ENCODE measurements around the gene TIMMDC1. TPM values are rescaled to one million over a fixed set of nuclear protein-coding genes. Genes with fewer than 3 reads are reported as not detected.
A peak's percentile ranks its signal among the peaks of the same experiment; 100 is the strongest.

Gene TIMMDC1
- total and polyA plus RNA-seq, 9 of the 15 experiments (the other 6 are each of a cell fraction or from before 2014, with no cell fraction given): 62.1 to 226 (median 86.6) TPM

GRCh38 chr3:119498186-119499011 is at the start of gene TIMMDC1 (continued):
- no peak for TF ChIP-seq REST (IDR thresholded peaks at IDR 0.05; ENCODE audit: borderline replicate concordance)
- TF ChIP-seq REST (CRISPR knock-in tag; IDR thresholded peaks at IDR 0.05; ENCODE audit: low read depth): no peak
- no peak for TF ChIP-seq ZBTB8A (IDR thresholded peaks at IDR 0.05; ENCODE audit: partially characterized antibody)
- TF ChIP-seq PHB2 (IDR thresholded peaks at IDR 0.05; ENCODE audit: low read depth): no peak
- TF ChIP-seq ZFPM2 (CRISPR knock-in tag; IDR thresholded peaks at IDR 0.05): no peak
- TF ChIP-seq RBM14 (IDR thresholded peaks at IDR 0.05; ENCODE audit: borderline replicate concordance, insufficient read depth, low read depth, low read length): no peak
- no peak for TF ChIP-seq MECOM (CRISPR knock-in tag; IDR thresholded peaks at IDR 0.05)
- TF ChIP-seq BRD4 (IDR thresholded peaks at IDR 0.05): no peak
- TF ChIP-seq E2F6 (IDR thresholded peaks at IDR 0.05; ENCODE audit: borderline replicate concordance in 1 of 2, extremely low read depth in 1 of 2, insufficient read depth in 1 of 2, insufficient read length in 1 of 2, low read depth in 1 of 2, low read length in 1 of 2, poor library complexity in 1 of 2, severe bottlenecking in 1 of 2): peak; percentile 22 to 45
- no peak for TF ChIP-seq RBM25 (IDR thresholded peaks at IDR 0.05; ENCODE audit: low read depth, low read length, severe bottlenecking)
- TF ChIP-seq ETV1 (tag; conservative IDR thresholded peaks at IDR 0.05; ENCODE audit: low read depth): peak; percentile 78
- TF ChIP-seq BCOR (IDR thresholded peaks at IDR 0.05): no peak; the same call in 1 of the 2 replicates
- TF ChIP-seq FOXP1 (CRISPR knock-in tag; IDR thresholded peaks at IDR 0.05): no peak
- TF ChIP-seq RBM34 (IDR thresholded peaks at IDR 0.05; ENCODE audit: borderline replicate concordance, insufficient read depth, low read length): no peak
- TF ChIP-seq ETV5 (CRISPR knock-in tag; IDR thresholded peaks at IDR 0.05; ENCODE audit: low read depth): peak; percentile 58; the same call in 1 of the 2 replicates
- TF ChIP-seq RBM22 (IDR thresholded peaks at IDR 0.05; ENCODE audit: low read depth, low read length, poor library complexity, severe bottlenecking): no peak
- no peak for TF ChIP-seq ZC3H11A (IDR thresholded peaks at IDR 0.05; ENCODE audit: low read depth, low read length)
- TF ChIP-seq U2AF2 (optimal IDR thresholded peaks at IDR 0.05; ENCODE audit: low read depth, low read length): no peak
- TF ChIP-seq NELFE (IDR thresholded peaks at IDR 0.05; ENCODE audit: insufficient read depth, insufficient read length): no peak
- TF ChIP-seq ELF1 (tag; IDR thresholded peaks at IDR 0.05): peak; percentile 90
